CD4-positive, alpha-beta memory T cell (primary cell): ENCODE measurements around the gene CAPN2. TPM values are rescaled to one million over a fixed set of nuclear protein-coding genes. Genes with fewer than 3 reads are reported as not detected.

Experiments
- CTCF ChIA-PET: fragments of 350-600 bp; sonication (Branson Sonifier 250); formaldehyde crosslinking; loops from one replicate; lab custom pipeline; 2021; ENCODE audit warnings: inconsistent platforms; ENCODE audit not compliant: partially characterized antibody; lab: Charles Lee
- POLR2A ChIA-PET: fragments of 350-600 bp; sonication (Branson Sonifier 250); formaldehyde crosslinking; loops from one replicate; lab custom pipeline; 2021; ENCODE audit not compliant: partially characterized antibody; lab: Charles Lee
- DNase-seq, 5 donors: peaks; one replicate each; pipeline versions ENCODE4 v3.0.0 to v3.0.0-alpha.2; 2020 to 2022; ENCODE audit warnings: mixed read lengths in 1 of 5
- H3K27ac ChIP-seq: one replicate; pipeline ENCODE4 v1.7.0; 2013; ENCODE audit warnings: low read depth, low read length
- H3K27me3 ChIP-seq: 2 replicates; pipeline ENCODE4 v1.7.0; 2013; ENCODE audit warnings: mild to moderate bottlenecking, low read length, moderate library complexity; ENCODE audit not compliant: insufficient read depth
- H3K36me3 ChIP-seq: 2 replicates; pipeline ENCODE4 v1.7.0; 2013; ENCODE audit warnings: mild to moderate bottlenecking, low read length, moderate library complexity; ENCODE audit not compliant: insufficient read depth
- H3K4me1 ChIP-seq: 2 replicates; pipeline ENCODE4 v1.7.0; 2013; ENCODE audit warnings: mild to moderate bottlenecking, low read length, moderate library complexity; ENCODE audit not compliant: insufficient read depth
- H3K4me3 ChIP-seq, 2 donors: one replicate each; pipeline ENCODE4 v1.7.0; 2013; ENCODE audit warnings: low read length in 2 of 2, mild to moderate bottlenecking in 1 of 2
- H3K9me3 ChIP-seq, 2 donors: one replicate each; pipeline ENCODE4 v1.7.0; 2013; ENCODE audit warnings: low read length in 2 of 2, control low read depth in 1 of 2; ENCODE audit not compliant: control insufficient read depth in 1 of 2
- H3K27ac Mint-ChIP-seq, 7 donors: one replicate each; pipeline ENCODE4 v1.8.0; 2020 to 2021; ENCODE audit warnings: mixed read lengths in 7 of 7, mild to moderate bottlenecking in 6 of 7, inconsistent platforms in 3 of 7, moderate library complexity in 3 of 7
- H3K27me3 Mint-ChIP-seq, 2 donors: one replicate each; pipeline ENCODE4 v1.8.0; 2020 to 2021; ENCODE audit warnings: mixed read lengths in 2 of 2
- H3K36me3 Mint-ChIP-seq, 2 donors: one replicate each; pipeline ENCODE4 v1.8.0; 2020 to 2021; ENCODE audit warnings: mixed read lengths in 2 of 2, inconsistent platforms in 1 of 2, mild to moderate bottlenecking in 1 of 2
- H3K4me1 Mint-ChIP-seq, 4 donors: one replicate each; pipeline ENCODE4 v1.8.0; 2020 to 2021; ENCODE audit warnings: mixed read lengths in 4 of 4, mild to moderate bottlenecking in 1 of 4
- H3K4me3 Mint-ChIP-seq, 8 donors: one replicate each; pipeline ENCODE4 v1.8.0; 2020 to 2021; ENCODE audit warnings: mixed read lengths in 8 of 8, mild to moderate bottlenecking in 7 of 8, moderate library complexity in 6 of 8, inconsistent platforms in 3 of 8
- H3K9me3 Mint-ChIP-seq, 8 donors: one replicate each; pipeline ENCODE4 v1.8.0; 2020 to 2021; ENCODE audit warnings: mixed read lengths in 8 of 8, mild to moderate bottlenecking in 5 of 8, inconsistent platforms in 3 of 8, moderate library complexity in 1 of 8
- intact Hi-C: fragments of 100-400 bp; cut with micrococcal nuclease; formaldehyde crosslinking; loops from one replicate; pipeline ENCODE4 v1.15.1; 2023
- polyA plus RNA-seq, 2 donors: library from polyadenylated mRNA; unstranded; fragments of 300-500 nt; fragmentation: Illumina TruSeq; gene quantifications; one replicate each; pipeline ENCODE4 v1.2.3, GENCODE V29; 2021
- total RNA-seq, 2 experiments: library from RNA; stranded (reverse); gene quantifications; one replicate each; pipeline ENCODE4 v1.2.3, GENCODE V29; 2021

The CAPN2 gene
- total and polyA plus RNA-seq, 4 experiments from 2014 or later = 146 to 231 (median 179) TPM

DNA sequence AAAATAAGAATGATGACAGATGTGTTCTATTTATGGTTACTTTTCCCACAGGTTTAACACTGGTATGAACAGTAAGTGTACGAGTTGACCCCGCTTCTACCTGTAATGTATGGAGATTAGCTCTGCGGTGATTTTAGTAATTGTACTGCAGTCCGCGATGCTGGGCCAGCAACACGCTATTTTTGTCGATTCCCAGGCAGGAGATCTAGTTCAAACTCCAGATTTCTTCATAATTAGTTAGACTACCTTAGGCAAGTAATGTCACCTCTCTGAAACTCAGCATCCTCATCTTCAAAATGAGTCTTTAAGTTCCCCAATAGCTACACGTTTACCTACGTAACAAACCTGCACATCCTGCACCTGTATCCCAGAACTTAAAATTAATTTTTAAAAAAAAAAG, 111.9 kb downstream of the CAPN2 start:
- peak overlapping the region in 1 of 7 donors; percentile 22 for H3K27ac Mint-ChIP-seq
- H3K27ac ChIP-seq = no peak overlapping the region
- H3K4me3 Mint-ChIP-seq = peak overlapping the region in 1 of 8 donors; percentile 11
- peaks cover 53 to 73% (median 61%) of the 10 kb centered on the region in 4 donors for H3K4me1 Mint-ChIP-seq
- intact Hi-C loops = no loop called here
- H3K4me3 ChIP-seq = no peak overlapping the region
- H3K4me1 ChIP-seq = peaks cover 57% of the 10 kb centered on the region
- ChIA-PET POLR2A (interaction anchor here (0.9 to 2.2 kb wide), 3 partner anchors 18 to 22 kb away, joined by 3 to 10 read pairs (median 5); partner anchors contain the start of gene TP53BP2), CTCF (interaction anchor here (0.6 to 2.8 kb wide), 7 partner anchors 9 to 341 kb away, joined by 3 to 14 read pairs (median 4); partner anchors contain the start of gene TP53BP2)
- no peaks in the 10 kb centered on the region for H3K27me3 Mint-ChIP-seq
- peaks cover 0 to 2% (median 0%) of the 10 kb centered on the region in 8 donors for H3K9me3 Mint-ChIP-seq
- peaks cover 19 to 25% of the 10 kb centered on the region in 2 donors for H3K36me3 Mint-ChIP-seq
- H3K36me3 ChIP-seq = peaks cover 4% of the 10 kb centered on the region
- no peaks in the 10 kb centered on the region for H3K9me3 ChIP-seq
- no peaks in the 10 kb centered on the region for H3K27me3 ChIP-seq
- no peak for DNase-seq

DNA sequence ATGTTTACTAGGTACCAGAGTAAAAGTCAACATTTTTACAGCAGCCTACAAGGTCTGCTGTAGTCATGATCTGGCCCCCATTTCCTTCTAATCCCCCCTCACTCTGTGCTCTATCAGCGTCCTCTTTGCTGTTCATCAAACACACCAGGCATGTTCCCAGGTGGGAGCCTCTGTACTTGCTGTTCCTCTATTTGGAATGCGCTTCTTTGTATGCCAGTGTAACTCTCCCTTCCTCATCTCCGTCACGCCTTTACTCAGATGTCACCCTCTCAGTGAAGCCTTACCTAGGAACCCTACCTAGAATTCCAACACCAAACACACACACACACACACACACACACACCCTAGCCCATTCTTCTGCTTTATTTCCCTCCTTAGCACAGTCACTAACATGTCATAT, 112.4 kb downstream of the CAPN2 start:
- Mint-ChIP-seq H3K27me3 (no peaks in the 10 kb centered on the region), H3K36me3 (peaks cover 15 to 21% of the 10 kb centered on the region in 2 donors), H3K4me1 (peaks cover 56 to 77% (median 64%) of the 10 kb centered on the region in 4 donors), H3K9me3 (peaks cover 0 to 2% (median 0%) of the 10 kb centered on the region in 8 donors), H3K4me3 (no peak overlapping the region), H3K27ac (peak overlapping the region in 2 of 7 donors; percentile 11 to 68)
- no peak overlapping the region for H3K27ac ChIP-seq
- no peaks in the 10 kb centered on the region for H3K27me3 ChIP-seq
- no peak for DNase-seq
- CTCF ChIA-PET = interaction anchor here (0.6 to 2.8 kb wide), 7 partner anchors 9 to 341 kb away, joined by 3 to 14 read pairs (median 4); partner anchors contain the start of gene TP53BP2
- H3K4me3 ChIP-seq = no peak overlapping the region
- POLR2A ChIA-PET = interaction anchor here (0.9 to 2.2 kb wide), 2 partner anchors 17 to 22 kb away, joined by 5 to 10 read pairs; partner anchors contain the start of gene TP53BP2
- no peaks in the 10 kb centered on the region for H3K9me3 ChIP-seq
- peaks cover 57% of the 10 kb centered on the region for H3K4me1 ChIP-seq
- peaks cover 4% of the 10 kb centered on the region for H3K36me3 ChIP-seq
- intact Hi-C loops = loop anchor here (5.0 kb wide), 1 partner anchor 47 kb away; no protein-coding TSS in a partner anchor

Other genes starting within 250 kb of the CAPN2 start
- under 1 TPM; 0.32 to 0.55 TPM for gene CAPN8, start 46.8 kb upstream of the CAPN2 start, total RNA-seq
- gene CAPN8, start 46.8 kb upstream of the CAPN2 start, polyA plus RNA-seq = under 1 TPM in 1 of 2 donors, not detected in 1; 0.33 TPM
- gene TP53BP2, start 133.4 kb downstream of the CAPN2 start, total RNA-seq = 10 to 100 TPM; 48.3 to 49.8 TPM
- 10 to 100 TPM in 1 of 2 donors, 1 to 10 TPM in 1; 8.5 to 19.3 TPM for gene TP53BP2, start 133.4 kb downstream of the CAPN2 start, polyA plus RNA-seq